Brain microvascular endothelial cell (primary cell): Measurements from ENCODE around the gene RASSF7.

Source experiments
- DNase-seq: peaks from one replicate; pipeline ENCODE4 v3.0.0-alpha.2; 2020
- H3K27ac ChIP-seq: fragments of 250-450 bp; sonication (Bioruptor Pico); 2 replicates; pipeline ENCODE4 v1.5.1; 2020; ENCODE audit warnings: mild to moderate bottlenecking, moderate library complexity
- H3K27me3 ChIP-seq: fragments of 250-450 bp; sonication (Bioruptor Pico); replicated peaks from 2 replicates; pipeline ENCODE4 v1.5.1; 2020; ENCODE audit warnings: mild to moderate bottlenecking
- H3K36me3 ChIP-seq: fragments of 250-450 bp; sonication (Bioruptor Pico); replicated peaks from 2 replicates; pipeline ENCODE4 v1.5.1; 2020; ENCODE audit warnings: mild to moderate bottlenecking
- H3K4me3 ChIP-seq: 2 replicates; pipeline ENCODE4 v1.5.1; 2011; ENCODE audit warnings: low read depth, mild to moderate bottlenecking, control low read depth, low read length, moderate library complexity
- CTCF ChIP-seq: IDR thresholded peaks from 2 replicates; pipeline ENCODE4 v1.5.1; 2011; ENCODE audit warnings: low read depth, mild to moderate bottlenecking, moderate library complexity, low read length, control low read depth, inconsistent platforms; ENCODE audit errors: missing control alignments
- in situ Hi-C: cut with HindIII; loops from 2 replicates; pipeline ENCODE4 v1.10.0; 2017; ENCODE audit warnings: low sequenced_read_pairs, low pct_ligation_motif_present

The RASSF7 gene

DNA sequence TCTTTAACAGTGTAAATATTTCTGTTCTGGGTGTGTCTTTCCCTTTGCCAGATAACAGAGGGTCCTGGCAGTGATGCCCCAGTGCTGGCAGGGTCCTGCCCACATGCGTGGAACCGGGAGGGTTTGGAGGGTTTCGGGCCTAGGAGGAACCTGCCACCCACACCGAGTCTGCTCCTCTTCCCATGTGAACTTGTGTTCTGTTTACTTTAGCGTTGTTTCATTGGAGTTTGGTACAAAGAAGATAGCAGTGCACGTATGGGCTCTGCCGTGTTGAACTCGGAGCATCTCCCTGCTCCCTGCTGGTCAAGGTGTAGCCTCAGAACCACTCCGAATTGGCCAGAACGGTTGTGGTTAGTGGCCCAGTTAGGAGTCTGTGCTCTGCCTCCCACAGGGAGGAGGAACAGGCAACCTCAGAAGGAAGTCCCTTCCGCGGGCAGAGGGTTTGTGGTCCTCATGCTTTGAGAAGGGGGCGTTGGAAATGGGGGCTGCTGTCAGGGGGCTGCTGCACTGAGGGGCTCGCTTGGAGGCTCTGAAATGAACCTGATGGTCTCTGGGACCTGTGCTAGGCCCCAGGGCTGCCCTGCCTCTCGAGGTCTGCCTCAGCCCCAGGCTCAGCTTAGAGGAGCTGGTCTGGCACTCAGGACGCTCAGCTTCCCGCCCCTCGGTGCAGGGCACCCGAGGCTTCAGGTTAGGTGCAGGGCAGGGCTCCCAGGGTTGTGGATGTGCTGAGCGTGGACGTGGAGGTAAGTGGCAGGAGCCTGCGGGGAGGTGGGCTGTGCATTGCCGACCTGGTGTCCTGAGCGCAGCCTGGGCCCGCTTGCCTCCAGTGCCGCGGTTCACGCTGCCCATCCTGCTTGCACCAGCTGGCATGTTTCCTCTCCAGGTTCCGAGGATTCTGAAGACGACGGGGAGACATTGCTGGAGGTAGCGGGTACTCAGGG is 25.9 kb downstream of the RASSF7 start:
- Histone ChIP-seq H3K36me3 (peaks cover 55% of the 10 kb centered on the region), H3K27ac (no peak overlapping the region), H3K27me3 (no peaks in the 10 kb centered on the region), H3K4me3 (no peak overlapping the region)
- DNase-seq: no peak
- in situ Hi-C loops: no loop called here
- no peak for TF ChIP-seq CTCF

DNA sequence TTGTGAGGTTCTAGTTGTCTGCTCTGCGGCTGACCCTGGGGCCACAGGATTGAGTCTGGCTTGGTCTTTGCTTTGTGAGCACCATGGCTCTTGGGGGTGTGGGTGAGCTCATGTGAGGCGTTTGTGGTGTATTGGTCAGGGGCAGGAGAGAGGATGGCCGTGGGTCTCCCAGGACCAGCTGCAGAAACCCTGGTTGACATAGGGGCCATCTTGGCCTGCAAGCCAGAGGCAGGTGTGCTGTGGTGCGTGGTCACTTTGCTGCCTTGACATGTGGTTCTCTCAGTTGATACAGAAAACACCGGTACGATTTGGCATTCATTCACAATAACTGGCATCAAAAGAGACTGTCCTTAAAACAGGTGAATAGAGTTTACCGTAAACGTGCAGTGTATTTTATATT is 26.8 kb downstream of the RASSF7 start:
- no peak for DNase-seq
- TF ChIP-seq CTCF: no peak
- Histone ChIP-seq H3K27ac (peak overlapping the region; percentile 82), H3K27me3 (no peaks in the 10 kb centered on the region), H3K4me3 (no peak overlapping the region), H3K36me3 (peaks cover 52% of the 10 kb centered on the region)
- in situ Hi-C loops: no loop called here

DNA sequence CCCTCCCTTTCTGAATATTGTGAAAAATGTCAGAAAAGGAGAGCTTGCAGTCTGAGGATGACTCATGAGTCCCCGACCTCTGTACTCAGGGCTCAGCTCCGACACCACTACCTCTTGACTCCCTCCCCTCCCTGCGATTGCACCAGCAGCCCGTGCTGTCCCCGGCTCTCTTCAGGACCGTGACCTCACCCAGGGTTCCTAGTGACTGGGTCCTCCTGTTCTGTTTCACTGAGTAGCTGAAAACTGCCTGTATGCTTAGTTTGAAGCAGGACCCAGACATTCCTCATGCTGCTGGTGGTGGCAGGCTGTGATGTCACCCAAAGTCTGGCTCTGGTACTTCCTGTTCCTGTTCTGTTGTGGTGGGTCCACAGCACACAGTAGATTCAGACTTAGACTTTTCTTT is 27.2 kb downstream of the RASSF7 start:
- in situ Hi-C loops: no loop called here
- peak; percentile 82 for DNase-seq
- peak overlapping the region; percentile 82 for H3K27ac ChIP-seq
- H3K4me3 ChIP-seq: no peak overlapping the region
- peaks cover 52% of the 10 kb centered on the region for H3K36me3 ChIP-seq
- TF ChIP-seq CTCF: no peak
- no peaks in the 10 kb centered on the region for H3K27me3 ChIP-seq

DNA sequence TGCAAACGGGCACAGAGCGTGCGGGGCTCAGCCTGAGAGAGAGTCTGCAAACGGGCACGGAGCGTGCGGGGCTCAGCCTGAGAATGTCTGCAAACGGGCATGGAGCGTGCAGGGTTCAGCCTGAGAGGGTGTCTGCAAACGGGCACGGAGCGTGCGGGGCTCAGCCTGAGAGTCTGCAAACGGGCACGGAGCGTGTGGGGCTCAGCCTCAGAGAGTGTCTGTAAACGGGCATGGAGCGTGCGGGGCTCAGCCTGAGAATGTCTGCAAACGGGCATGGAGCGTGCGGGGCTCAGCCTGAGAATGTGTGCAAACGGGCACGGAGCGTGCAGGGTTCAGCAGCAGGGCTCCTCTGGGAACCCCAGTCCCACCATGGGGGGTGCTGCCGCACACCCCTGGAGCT is 29.0 kb downstream of the RASSF7 start:
- H3K27me3 ChIP-seq: no peaks in the 10 kb centered on the region
- in situ Hi-C loops: no loop called here
- no peak for TF ChIP-seq CTCF
- peaks cover 59% of the 10 kb centered on the region for H3K36me3 ChIP-seq
- DNase-seq: no peak
- no peak overlapping the region for H3K4me3 ChIP-seq
- H3K27ac ChIP-seq: no peak overlapping the region

- Histone ChIP-seq H3K4me3 (no peak overlapping the region), H3K27ac (no peak overlapping the region), H3K36me3 (peaks cover 62% of the 10 kb centered on the region), H3K27me3 (no peaks in the 10 kb centered on the region)
- in situ Hi-C loops: no loop called here
- DNase-seq: no peak
- no peak for TF ChIP-seq CTCF
Observed at GRCh38 chr11:590997-591396, 30.2 kb downstream of the RASSF7 start.
